ENCODE data around the gene C1D.

DNA sequence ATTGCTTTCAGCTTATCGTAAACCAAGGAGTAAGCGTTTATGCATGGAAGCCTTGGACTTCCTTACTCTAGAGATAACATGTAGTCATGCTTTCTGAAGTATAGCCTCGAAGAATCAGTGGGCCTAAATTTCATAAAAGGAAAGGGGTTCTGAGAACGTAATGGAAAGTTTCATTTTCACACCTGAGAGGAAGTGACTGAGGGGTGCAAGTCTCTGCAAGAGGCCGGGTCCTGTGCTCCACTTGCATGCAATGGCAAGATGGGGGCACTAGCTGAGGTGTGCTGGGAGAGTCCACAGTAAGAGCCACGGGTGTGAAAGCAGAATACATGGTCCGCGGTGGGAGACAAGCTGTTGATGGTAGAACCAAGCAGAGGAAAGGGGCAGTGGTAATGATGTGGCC, 36.5 kb upstream of the C1D start:
- TF ChIP-seq, protein P1, sequence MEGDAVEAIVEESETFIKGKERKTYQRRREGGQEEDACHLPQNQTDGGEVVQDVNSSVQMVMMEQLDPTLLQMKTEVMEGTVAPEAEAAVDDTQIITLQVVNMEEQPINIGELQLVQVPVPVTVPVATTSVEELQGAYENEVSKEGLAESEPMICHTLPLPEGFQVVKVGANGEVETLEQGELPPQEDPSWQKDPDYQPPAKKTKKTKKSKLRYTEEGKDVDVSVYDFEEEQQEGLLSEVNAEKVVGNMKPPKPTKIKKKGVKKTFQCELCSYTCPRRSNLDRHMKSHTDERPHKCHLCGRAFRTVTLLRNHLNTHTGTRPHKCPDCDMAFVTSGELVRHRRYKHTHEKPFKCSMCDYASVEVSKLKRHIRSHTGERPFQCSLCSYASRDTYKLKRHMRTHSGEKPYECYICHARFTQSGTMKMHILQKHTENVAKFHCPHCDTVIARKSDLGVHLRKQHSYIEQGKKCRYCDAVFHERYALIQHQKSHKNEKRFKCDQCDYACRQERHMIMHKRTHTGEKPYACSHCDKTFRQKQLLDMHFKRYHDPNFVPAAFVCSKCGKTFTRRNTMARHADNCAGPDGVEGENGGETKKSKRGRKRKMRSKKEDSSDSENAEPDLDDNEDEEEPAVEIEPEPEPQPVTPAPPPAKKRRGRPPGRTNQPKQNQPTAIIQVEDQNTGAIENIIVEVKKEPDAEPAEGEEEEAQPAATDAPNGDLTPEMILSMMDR (IDR thresholded peaks at IDR 0.05), result no peak
- TF ChIP-seq POLR2A (IDR thresholded peaks at IDR 0.05), result no peak

Measured in uterus (tissue), 2 donors.